Caco-2 (cell line): ENCODE data around the gene NHLRC4. TPM values are rescaled to one million over a fixed set of nuclear protein-coding genes. Genes with fewer than 3 reads are reported as not detected.

Experiments used
- BruUV-seq: library from RNA; stranded (reverse); fragments of 400-500 nt; replicated peaks from 2 replicates; lab custom pipeline; 2021; lab: Mats Ljungman, UMichigan
- CTCF ChIA-PET: fragments of 300-600 bp; sonication (Branson Sonifier 250); formaldehyde crosslinking; loops from one replicate; lab custom pipeline; 2022; ENCODE audit warnings: antibody characterized with exemption; lab: Charles Lee
- POLR2A ChIA-PET: fragments of 300-600 bp; sonication (Branson Sonifier 250); formaldehyde crosslinking; loops from one replicate; lab custom pipeline; 2022; ENCODE audit warnings: antibody characterized with exemption; lab: Charles Lee
- DNase-seq, 2 experiments: peaks; one replicate each; pipeline versions ENCODE4 v3.0.0 to v3.0.0-alpha.2; 2020 to 2022
- H3K27me3 ChIP-seq: replicated peaks from 2 replicates; pipeline ENCODE4 v1.6.0; 2011; ENCODE audit warnings: low read length; ENCODE audit not compliant: control insufficient read depth, insufficient read depth
- H3K36me3 ChIP-seq: 2 replicates; pipeline ENCODE4 v1.5.1; 2011; ENCODE audit warnings: low read length; ENCODE audit not compliant: control insufficient read depth, insufficient read depth
- H3K4me1 ChIP-seq: fragments of 250-450 bp; sonication (Bioruptor Pico); 2 replicates; pipeline ENCODE4 v1.5.1; 2020; ENCODE audit warnings: mild to moderate bottlenecking
- H3K4me3 ChIP-seq: 2 replicates; pipeline ENCODE4 v1.5.1; 2011; ENCODE audit warnings: low read depth, mild to moderate bottlenecking, control low read depth, low read length
- H3K9me3 ChIP-seq: fragments of 250-450 bp; sonication (Bioruptor Pico); 2 replicates; pipeline ENCODE4 v1.5.1; 2020; ENCODE audit warnings: mild to moderate bottlenecking, moderate library complexity
- H3K27ac Mint-ChIP-seq: one replicate; pipeline ENCODE4 v1.8.0; 2022; ENCODE audit warnings: mixed read lengths; ENCODE audit not compliant: unreplicated experiment
- H3K27me3 Mint-ChIP-seq: one replicate; pipeline ENCODE4 v1.8.0; 2022; ENCODE audit warnings: mixed read lengths; ENCODE audit not compliant: insufficient read depth, unreplicated experiment
- H3K36me3 Mint-ChIP-seq: one replicate; pipeline ENCODE4 v1.8.0; 2022; ENCODE audit warnings: mild to moderate bottlenecking, mixed read lengths; ENCODE audit not compliant: insufficient read depth, unreplicated experiment
- H3K4me1 Mint-ChIP-seq: one replicate; pipeline ENCODE4 v1.8.0; 2022; ENCODE audit warnings: low read depth, mixed read lengths; ENCODE audit not compliant: unreplicated experiment
- H3K4me3 Mint-ChIP-seq: one replicate; pipeline ENCODE4 v1.8.0; 2022; ENCODE audit warnings: mild to moderate bottlenecking, moderate library complexity, mixed read lengths; ENCODE audit not compliant: unreplicated experiment
- H3K9me3 Mint-ChIP-seq: one replicate; pipeline ENCODE4 v1.8.0; 2022; ENCODE audit warnings: mixed read lengths; ENCODE audit not compliant: unreplicated experiment
- intact Hi-C: fragments of 100-400 bp; cut with micrococcal nuclease; formaldehyde crosslinking; loops from one replicate; pipeline ENCODE4 v1.10.0; 2022; ENCODE audit not compliant: unreplicated experiment
- total RNA-seq: library from RNA; stranded (reverse); gene quantifications from 2 replicates; pipeline ENCODE4 v1.2.3, GENCODE V29; 2022
- TF ChIP-seq, protein P1 (sequence below), 2 experiments: fragments of 200-600 bp in 1 of 2; IDR thresholded peaks; 1 replicate in 1 of 2; 2 replicates in 1 of 2; pipeline versions ENCODE4 v1.5.1 to v1.8.0; 2011 to 2022; ENCODE audit warnings: antibody characterized with exemption in 1 of 2, control low read depth in 1 of 2, inconsistent platforms in 1 of 2, low read depth in 1 of 2, low read length in 1 of 2, mild to moderate bottlenecking in 1 of 2, moderate library complexity in 1 of 2; ENCODE audit not compliant: insufficient read depth in 1 of 2, severe bottlenecking in 1 of 2, unreplicated experiment in 1 of 2

Gene NHLRC4
- total RNA-seq, 1 experiment from 2014 or later: not detected

DNA sequence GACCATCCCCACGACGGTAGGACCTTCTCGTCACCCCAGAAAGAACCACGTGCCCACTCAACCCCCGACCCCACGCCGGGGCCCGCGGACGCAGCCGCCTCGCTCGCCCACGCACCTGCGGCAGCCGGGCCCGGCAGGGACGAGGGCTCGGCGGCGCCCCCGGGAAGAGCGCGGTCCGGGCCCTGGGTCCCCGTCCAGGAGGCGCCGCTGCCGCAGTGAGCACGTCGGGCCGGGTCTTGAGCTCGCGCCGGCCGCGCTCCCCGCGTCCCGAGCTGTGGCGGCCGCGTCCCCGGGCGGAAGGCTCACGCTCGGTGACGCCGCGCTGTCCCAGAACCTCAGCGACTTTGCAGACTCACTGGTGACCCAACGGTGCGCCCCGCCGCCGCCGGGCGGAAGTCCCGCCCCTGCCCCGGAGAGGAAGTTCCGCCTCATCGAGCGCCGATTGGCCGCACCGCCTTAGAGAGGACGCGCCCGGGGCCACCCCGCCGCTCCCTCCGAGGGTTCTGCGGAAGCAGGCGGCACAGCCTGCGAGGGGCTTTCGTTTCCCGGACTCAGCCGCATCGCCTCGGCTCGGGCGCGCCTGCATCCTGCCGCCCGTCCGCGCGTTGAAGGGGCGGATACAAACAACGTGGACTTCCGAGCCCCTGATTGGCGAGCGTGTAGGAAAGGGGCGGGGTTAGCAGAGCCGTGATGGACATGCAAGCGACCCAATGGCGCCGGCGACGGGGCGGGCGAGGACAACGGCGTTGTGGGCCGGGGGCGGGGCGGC lies 22.3 kb downstream of the NHLRC4 start:
- ChIA-PET POLR2A (no interaction called here), CTCF (no interaction called here)
- BruUV-seq: no TSS peak
- no peaks in the 10 kb centered on the region for H3K9me3 ChIP-seq
- H3K4me1 ChIP-seq: peaks cover 28% of the 10 kb centered on the region
- Mint-ChIP-seq H3K27me3 (no peaks in the 10 kb centered on the region), H3K27ac (peak overlapping the region; percentile 95), H3K4me1 (peaks cover 25% of the 10 kb centered on the region), H3K36me3 (peaks cover 44% of the 10 kb centered on the region), H3K4me3 (peak overlapping the region; percentile 75), H3K9me3 (no peaks in the 10 kb centered on the region)
- intact Hi-C loops: loop anchor here (2.0 to 5.0 kb wide), 2 partner anchors 48 to 62 kb away; partner anchors contain the start of genes CAPN15 and METTL26
- no peaks in the 10 kb centered on the region; the same call in 1 of the 2 replicates for H3K36me3 ChIP-seq
- TF ChIP-seq, protein P1, sequence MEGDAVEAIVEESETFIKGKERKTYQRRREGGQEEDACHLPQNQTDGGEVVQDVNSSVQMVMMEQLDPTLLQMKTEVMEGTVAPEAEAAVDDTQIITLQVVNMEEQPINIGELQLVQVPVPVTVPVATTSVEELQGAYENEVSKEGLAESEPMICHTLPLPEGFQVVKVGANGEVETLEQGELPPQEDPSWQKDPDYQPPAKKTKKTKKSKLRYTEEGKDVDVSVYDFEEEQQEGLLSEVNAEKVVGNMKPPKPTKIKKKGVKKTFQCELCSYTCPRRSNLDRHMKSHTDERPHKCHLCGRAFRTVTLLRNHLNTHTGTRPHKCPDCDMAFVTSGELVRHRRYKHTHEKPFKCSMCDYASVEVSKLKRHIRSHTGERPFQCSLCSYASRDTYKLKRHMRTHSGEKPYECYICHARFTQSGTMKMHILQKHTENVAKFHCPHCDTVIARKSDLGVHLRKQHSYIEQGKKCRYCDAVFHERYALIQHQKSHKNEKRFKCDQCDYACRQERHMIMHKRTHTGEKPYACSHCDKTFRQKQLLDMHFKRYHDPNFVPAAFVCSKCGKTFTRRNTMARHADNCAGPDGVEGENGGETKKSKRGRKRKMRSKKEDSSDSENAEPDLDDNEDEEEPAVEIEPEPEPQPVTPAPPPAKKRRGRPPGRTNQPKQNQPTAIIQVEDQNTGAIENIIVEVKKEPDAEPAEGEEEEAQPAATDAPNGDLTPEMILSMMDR (IDR thresholded peaks at IDR 0.05; ENCODE audit: insufficient read depth in 1 of 2, low read depth in 1 of 2, low read length in 1 of 2, severe bottlenecking in 1 of 2, unreplicated experiment in 1 of 2): no peak
- H3K27me3 ChIP-seq: no peaks in the 10 kb centered on the region
- H3K4me3 ChIP-seq: peak overlapping the region; percentile 77
- DNase-seq: peak; percentile 95 to 96

DNA sequence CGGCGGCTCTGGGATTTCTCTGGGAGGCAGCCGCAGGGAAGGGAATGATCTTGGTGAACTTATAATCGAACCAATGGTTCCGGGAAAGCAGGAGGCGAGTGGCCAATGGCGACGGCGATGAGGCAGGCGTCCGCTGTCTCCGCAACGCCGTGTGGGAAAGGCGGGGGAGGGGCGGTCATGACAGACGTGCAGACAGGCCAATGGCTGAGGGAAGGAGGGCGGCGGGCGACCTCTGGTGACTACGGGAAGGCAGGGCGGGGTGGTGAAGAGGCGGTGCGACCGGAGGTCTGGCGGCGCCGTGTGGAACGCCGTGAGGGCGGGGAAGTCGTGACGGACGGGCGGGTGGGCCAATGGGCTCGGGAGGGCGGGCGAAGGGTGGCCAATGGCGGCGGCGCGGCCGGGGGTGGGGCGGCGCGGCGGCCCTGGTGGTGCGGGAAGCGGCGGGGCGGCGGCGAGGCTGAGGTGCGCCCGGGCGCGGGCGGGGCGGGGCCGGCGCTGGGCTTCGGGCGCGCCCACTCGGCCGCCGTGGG lies 22.9 kb downstream of the NHLRC4 start, which contains the start of gene RAB40C:
RAB40C (plus strand) TSS at position 409 of the 530 bp plus-strand sequence. CDS start 226 bp downstream, outside the sequence.
- Histone ChIP-seq H3K4me1 (peaks cover 32% of the 10 kb centered on the region), H3K4me3 (peak within 1 kb of the TSS; percentile 77), H3K27me3 (no peaks in the 10 kb centered on the region), H3K9me3 (no peaks in the 10 kb centered on the region), H3K36me3 (no peaks in the 10 kb centered on the region; the same call in 1 of the 2 replicates)
- Mint-ChIP-seq H3K27ac (peak within 1 kb of the TSS; percentile 95), H3K4me3 (peak within 1 kb of the TSS; percentile 75), H3K4me1 (peaks cover 25% of the 10 kb centered on the region), H3K27me3 (no peaks in the 10 kb centered on the region), H3K36me3 (peaks cover 44% of the 10 kb centered on the region), H3K9me3 (no peaks in the 10 kb centered on the region)
- peak; percentile 97 to 98 for DNase-seq
- CTCF ChIA-PET: no interaction called here
- POLR2A ChIA-PET: interaction anchor here (1.2 kb wide), 1 partner anchor 1566 kb away, joined by 6 read pairs; the partner anchor contains the start of gene TRAF7
- TF ChIP-seq, protein P1 (IDR thresholded peaks at IDR 0.05; ENCODE audit: insufficient read depth in 1 of 2, low read depth in 1 of 2, low read length in 1 of 2, severe bottlenecking in 1 of 2, unreplicated experiment in 1 of 2): no peak
- intact Hi-C loops: loop anchor here (2.0 to 5.0 kb wide), 2 partner anchors 47 to 62 kb away; partner anchors contain the start of genes CAPN15 and METTL26
- no TSS peak for BruUV-seq

DNA sequence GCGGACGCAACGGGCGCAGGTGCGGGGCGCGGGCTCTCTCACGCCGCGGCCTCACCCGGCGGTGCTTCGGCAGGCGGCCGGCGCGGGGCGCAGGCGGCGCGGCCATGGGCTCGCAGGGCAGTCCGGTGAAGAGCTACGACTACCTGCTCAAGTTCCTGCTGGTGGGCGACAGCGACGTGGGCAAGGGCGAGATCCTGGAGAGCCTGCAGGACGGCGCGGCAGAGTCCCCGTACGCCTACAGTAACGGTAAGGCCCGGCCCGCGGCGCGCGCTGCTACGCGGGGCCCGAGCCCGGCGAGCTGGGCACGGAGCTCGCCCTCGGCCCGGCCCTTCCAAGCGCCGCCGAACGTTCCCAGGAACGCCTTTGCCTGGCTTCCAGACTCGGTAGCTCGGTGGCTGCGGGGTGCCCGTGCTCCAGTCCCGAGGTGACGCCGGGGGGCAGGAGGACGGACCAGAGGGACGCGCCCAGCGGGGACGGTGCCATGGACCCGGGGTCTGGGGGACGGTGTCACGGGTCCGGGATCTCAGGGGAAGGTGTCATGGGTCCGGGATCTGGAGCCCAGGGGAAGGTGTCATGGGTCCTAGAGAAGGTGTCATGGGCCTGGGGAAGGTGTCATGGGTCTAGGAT lies 23.5 kb downstream of the NHLRC4 start:
- no peaks in the 10 kb centered on the region for H3K9me3 ChIP-seq
- TF ChIP-seq, protein P1 (IDR thresholded peaks at IDR 0.05; ENCODE audit: insufficient read depth in 1 of 2, low read depth in 1 of 2, low read length in 1 of 2, severe bottlenecking in 1 of 2, unreplicated experiment in 1 of 2): no peak
- ChIA-PET CTCF (interaction anchor here (0.8 kb wide), 1 partner anchor 46 kb away, joined by 4 read pairs; no protein-coding TSS in a partner anchor), POLR2A (interaction anchor here (0.6 to 1.2 kb wide), 2 partner anchors 355 to 1565 kb away, joined by 5 to 6 read pairs; partner anchors contain the start of gene TRAF7)
- H3K27me3 Mint-ChIP-seq: no peaks in the 10 kb centered on the region
- H3K36me3 ChIP-seq: no peaks in the 10 kb centered on the region; the same call in 1 of the 2 replicates
- no peaks in the 10 kb centered on the region for H3K27me3 ChIP-seq
- no peaks in the 10 kb centered on the region for H3K9me3 Mint-ChIP-seq
- peak overlapping the region; percentile 75 for H3K4me3 Mint-ChIP-seq
- H3K4me3 ChIP-seq: peak overlapping the region; percentile 62
- DNase-seq: no peak
- intact Hi-C loops: no loop called here
- H3K4me1 ChIP-seq: peaks cover 32% of the 10 kb centered on the region
- peaks cover 25% of the 10 kb centered on the region for H3K4me1 Mint-ChIP-seq
- H3K36me3 Mint-ChIP-seq: peaks cover 42% of the 10 kb centered on the region
- H3K27ac Mint-ChIP-seq: peak overlapping the region; percentile 95
- no TSS peak for BruUV-seq
